NCI-H69 (cell line): ENCODE results near the gene CACNA1F.

ENCODE experiments used
- DNase-seq: peaks from one replicate; lab custom pipeline; 2025; lab: John Stamatoyannopoulos, UW

Gene CACNA1F

GRCh38 chrX:49197543-49198087 is 35.5 kb downstream of the CACNA1F start:
- DNase-seq: no peak

GRCh38 chrX:49193542-49193964 is 39.6 kb downstream of the CACNA1F start:
- DNase-seq: no peak

GRCh38 chrX:49192722-49193328 is 40.3 kb downstream of the CACNA1F start:
- peak; percentile 22 for DNase-seq

- peak; percentile 69 for DNase-seq
Observed at GRCh38 chrX:49191574-49192011, 41.5 kb downstream of the CACNA1F start.

GRCh38 chrX:49190821-49191573 is 42.1 kb downstream of the CACNA1F start:
- DNase-seq: peak; percentile 98

GRCh38 chrX:49189606-49190005 is 43.5 kb downstream of the CACNA1F start:
- DNase-seq: no peak

- DNase-seq: no peak
Observed at GRCh38 chrX:49188468-49189076, 44.6 kb downstream of the CACNA1F start.

- no peak for DNase-seq
Observed at GRCh38 chrX:49187526-49187925, 45.6 kb downstream of the CACNA1F start.

- no peak for DNase-seq
Observed at GRCh38 chrX:49187028-49187394, 46.1 kb downstream of the CACNA1F start.

- DNase-seq: peak; percentile 78
Observed at GRCh38 chrX:49186125-49187027, 46.8 kb downstream of the CACNA1F start, which contains the start of gene PRICKLE3. Gene PRICKLE3 (minus strand): TSS chrX:49186373. CDS start chrX:49186297, 76 bp downstream.

GRCh38 chrX:49184294-49185281 is 48.6 kb downstream of the CACNA1F start:
- peak; percentile 95 for DNase-seq

GRCh38 chrX:49183701-49184281 is 49.3 kb downstream of the CACNA1F start:
- DNase-seq: no peak

- no peak for DNase-seq
Observed at GRCh38 chrX:49179358-49179757, 53.8 kb downstream of the CACNA1F start.

- DNase-seq: no peak
Observed at GRCh38 chrX:49178537-49178936, 54.6 kb downstream of the CACNA1F start.

GRCh38 chrX:49177873-49178480 is 55.2 kb downstream of the CACNA1F start:
- DNase-seq: no peak

- DNase-seq: no peak
Observed at GRCh38 chrX:49177338-49177833, 55.8 kb downstream of the CACNA1F start.

GRCh38 chrX:49176421-49177326 is 56.5 kb downstream of the CACNA1F start:
- no peak for DNase-seq
